ENCODE measurements around the gene WWOX.

Gene WWOX

DNA sequence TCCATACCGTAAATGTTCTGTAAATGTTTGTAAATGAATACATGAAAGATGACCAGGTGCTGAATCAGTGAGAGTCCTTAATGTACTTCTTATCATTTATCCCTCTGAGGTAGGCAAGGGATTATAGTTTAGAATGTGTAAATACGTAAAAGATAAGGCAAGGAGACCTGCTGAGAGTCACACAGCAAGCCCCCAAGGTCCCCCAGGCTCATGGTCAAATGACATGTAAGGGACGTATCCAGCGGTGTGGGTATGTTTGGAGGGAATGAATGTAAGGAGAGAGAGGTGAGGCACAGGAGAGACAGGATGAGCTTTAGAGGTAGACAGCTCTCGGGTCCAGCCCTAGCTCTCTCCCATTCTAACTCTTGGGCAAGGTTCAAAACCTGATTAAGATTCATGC lies 341.8 kb downstream of the WWOX start:
- no peak for FAIRE-seq

DNA sequence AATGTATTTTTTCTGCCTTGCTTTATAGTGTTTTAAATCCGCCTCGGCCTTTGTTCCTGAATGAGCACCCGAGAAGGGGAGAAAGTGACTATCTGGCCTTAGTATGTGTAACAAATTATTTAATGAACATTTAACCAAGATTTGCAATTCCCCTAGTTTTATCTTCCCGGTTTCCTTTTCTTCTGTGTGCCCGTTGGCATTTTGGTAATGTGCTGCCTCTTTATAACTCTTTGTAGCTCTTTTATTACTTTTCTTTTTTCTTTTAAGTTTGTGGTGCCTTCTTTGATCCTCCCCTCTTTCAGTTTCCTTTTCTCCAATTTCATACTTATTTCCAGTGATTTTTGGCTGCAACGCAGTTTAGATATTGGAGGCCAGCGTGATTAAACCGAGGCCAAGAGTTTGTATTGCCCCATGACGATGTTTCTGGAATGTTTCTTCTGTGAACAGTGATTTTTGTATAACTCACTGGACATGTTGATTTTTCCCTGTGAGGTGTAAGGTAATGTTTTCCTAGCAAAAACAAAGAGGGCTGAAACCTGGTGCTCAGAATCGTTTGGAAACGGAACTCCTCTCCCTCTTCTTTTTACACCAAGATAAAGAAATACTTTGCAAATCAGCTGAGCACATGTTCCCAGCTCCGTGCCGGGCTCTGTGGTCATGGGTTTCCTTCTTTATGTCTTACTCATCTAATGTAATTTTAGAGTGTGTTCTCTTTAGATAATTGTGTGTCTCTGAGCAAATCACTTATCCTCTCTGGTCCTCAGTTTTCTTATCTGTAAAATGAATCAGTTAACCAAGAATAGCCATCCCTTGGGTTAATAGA lies 344.3 kb downstream of the WWOX start:
- no peak for FAIRE-seq

DNA sequence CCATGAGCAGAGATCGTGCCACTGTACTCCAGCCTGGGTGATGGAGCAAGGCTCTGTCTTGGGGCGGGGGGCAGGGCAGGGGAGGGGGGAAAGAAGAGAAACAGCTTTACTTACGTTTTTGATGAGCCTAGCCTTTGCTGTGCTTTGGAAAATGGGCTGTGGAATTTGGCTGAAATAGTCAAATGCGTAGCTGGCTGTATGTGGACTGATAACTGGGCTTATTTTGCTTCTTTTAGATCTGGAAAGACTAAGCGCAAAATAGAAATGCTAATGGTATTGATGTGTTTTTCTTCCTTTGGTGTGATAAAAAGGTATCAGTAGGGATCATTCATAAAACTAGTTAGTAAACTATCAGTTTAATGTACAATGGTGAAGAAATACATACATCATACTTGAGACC lies 346.4 kb downstream of the WWOX start:
- FAIRE-seq: no peak

DNA sequence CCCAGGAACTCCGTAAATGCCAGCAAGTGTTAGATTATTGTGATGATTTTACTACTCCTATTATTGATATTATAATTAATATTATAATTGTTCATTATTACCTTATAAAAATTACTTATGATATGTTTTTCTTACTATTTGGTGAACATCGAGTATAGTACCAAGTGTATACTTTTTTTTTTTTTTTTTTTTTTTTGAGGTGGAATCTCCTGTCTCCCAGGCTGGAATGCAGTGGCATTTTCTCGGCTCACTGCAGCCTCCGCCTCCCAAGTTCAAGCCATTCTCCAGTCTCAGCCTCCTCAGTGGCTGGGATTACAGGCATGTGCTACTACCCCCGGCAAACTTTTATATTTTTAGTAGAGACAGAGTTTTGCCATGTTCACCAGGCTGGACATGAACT lies 347.0 kb downstream of the WWOX start:
- FAIRE-seq: no peak

DNA sequence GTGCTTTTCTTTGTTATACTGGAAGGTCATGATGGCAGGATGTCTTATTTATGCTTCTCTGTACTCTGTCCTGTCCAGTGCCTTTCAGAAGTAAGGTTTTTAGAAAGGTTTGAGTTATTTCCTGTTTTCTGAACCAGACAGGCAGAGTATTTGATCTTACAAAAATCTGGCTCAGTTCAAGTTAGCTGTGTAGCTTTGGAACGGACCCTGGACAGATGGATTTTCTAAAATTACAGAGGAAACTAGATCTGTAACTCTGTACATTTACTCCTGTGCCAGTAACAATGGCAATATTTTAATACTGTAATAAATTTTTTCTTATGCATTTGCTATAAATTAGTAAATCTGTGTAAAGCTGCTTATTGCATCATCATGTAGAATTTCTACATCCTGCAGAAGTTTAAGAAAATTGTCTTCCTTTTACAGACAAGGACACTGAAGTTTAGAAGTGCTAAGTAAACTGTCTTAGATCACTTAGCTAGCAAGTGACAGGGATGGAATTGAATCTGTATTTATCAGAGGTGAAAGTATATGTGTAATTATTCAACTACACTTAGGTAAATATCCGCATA lies 347.6 kb downstream of the WWOX start:
- FAIRE-seq: no peak

DNA sequence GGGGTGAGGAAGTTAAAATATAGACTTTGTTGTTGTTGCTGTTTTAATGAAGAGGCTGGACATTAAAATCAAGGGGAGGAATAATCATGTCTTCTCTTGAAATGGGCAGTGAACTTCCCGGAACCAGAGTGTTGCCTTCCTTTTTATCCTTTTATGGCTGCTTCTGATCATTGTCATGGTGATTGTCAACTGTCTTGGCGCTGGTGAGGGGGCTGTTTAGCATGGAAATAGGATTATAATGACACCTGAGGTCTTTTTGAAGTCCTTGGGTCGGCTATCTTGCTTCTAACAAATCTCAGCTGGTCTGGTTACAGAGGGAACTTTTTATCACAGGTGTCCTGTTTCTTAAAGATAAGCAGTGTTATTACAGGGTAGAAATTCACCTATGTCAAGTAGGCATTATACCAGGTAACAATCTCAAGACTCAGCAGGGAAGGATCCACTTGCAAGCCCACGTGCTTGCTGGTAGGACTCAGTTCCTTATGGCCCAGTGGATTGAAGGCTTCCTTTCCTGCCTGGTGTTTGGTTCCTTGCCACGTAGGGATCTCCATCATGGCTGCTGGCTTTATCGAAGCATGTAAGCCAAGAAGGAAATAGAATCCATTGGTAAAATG lies 349.3 kb downstream of the WWOX start:
- no peak for FAIRE-seq

DNA sequence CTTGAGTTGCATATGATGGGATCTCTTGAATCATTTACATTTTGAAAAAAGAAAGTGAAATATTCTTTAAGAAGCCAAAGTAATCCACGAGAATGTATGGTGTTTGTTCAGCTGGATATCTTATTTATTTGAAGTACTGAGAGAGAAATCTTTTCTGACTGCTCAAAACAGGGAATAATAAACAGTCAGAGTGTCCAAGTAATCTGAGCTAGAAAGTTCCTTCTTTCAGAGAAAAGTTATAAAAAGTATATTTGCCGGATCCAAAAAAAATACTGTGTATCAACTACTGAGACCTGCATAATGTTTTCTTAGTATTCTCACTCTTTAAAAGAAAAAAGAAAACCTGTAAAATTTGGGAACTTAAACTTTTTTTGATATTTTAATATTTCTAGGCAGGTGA lies 350.8 kb downstream of the WWOX start:
- no peak for FAIRE-seq

DNA sequence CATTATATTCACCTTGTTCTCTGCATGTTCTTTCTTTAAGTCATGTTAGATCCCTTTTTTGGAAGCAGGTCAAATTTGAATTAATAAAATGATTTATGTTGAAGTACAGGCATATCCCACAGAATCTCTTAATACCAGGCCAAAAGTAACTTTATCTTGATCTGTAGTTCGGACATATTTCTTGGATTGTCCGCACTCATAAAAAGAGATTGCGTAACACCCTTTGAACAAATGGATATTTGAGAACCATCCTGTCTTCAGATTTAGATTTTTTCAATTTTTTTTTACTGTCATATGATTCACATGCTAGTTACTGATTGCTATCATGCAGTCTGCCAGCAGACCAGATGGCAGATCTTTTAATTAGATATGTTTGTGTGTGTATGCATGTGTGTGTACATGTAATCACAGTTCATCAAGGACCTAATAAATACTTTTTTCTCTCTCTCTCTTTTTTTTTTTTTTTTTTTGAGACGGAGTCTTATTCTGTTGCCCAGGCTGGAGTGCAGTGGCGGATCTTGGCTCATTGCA lies 352.6 kb downstream of the WWOX start:
- no peak for FAIRE-seq

DNA sequence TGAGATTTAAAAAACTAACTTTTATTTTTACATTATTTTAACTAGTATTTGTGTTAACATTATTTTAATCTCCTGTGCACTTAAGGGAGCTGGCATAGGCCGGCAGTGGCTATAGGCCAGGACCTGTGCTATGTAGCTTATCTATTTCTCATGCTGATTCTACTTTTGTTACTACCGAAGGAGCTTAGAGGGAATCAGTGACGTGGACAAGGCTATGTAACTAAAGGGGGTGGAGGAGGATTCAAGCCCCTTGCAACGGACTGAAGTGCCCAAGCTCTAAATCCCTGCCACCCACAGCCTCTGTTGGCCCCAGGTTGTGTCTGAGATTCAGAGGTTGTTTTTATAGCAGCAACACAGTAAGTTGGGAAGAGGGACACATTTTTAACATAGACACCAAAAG lies 356.4 kb downstream of the WWOX start:
- no peak for FAIRE-seq

DNA sequence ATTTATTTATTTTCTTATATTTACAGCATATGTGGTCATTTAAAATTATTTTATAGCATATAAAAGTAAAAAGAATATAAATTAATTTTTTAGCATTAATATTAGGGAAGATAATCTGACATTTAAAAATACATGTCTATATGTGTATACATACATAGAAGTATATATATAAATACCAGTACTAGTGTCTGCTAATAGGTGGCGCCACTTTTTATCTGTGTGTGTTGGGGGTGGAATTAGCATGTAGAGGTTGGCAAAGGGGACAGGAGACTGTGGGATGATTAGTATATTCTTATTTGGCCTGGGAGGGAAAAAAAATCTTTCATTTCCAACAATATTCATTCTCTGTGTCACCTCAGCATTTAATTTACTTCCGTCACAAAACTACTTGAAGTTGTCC lies 359.1 kb downstream of the WWOX start:
- FAIRE-seq: no peak

DNA sequence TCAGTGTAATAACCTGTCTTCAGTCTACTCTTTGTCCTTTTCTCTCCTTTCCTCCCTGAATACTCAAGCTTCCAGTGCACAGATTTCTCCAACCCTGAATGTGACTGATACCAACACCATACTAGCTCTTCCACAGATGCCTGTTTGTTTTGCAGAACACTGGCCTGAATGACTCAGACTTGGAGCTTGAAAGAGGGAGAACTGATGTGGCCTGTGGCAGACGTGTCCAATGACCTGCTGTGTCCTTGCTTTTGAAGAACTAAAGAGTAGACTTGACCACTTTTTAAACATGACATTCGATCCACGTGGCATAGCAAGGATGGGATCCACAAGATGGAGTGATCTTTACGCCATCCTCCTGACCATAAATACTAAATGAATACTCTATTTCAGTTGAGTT lies 361.0 kb downstream of the WWOX start:
- FAIRE-seq: no peak

DNA sequence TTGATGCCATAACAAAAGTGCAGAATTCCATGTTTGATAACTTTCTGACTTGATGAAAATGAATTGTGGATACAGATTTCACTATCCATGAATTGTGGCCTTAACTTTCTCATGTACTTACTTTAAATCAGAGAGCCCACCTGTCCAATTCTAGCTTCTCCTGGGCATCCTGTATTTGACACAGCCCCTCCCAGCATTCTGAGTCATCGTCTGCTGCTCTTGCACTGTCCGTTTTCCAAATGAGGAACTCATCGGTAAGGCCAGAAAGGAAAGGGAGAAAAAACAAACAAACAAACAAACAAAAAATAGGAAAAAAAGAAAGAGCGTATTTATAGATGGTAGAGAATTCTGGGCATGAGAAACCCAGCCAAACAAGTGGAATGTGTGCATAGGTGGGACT lies 361.6 kb downstream of the WWOX start:
- FAIRE-seq: no peak

DNA sequence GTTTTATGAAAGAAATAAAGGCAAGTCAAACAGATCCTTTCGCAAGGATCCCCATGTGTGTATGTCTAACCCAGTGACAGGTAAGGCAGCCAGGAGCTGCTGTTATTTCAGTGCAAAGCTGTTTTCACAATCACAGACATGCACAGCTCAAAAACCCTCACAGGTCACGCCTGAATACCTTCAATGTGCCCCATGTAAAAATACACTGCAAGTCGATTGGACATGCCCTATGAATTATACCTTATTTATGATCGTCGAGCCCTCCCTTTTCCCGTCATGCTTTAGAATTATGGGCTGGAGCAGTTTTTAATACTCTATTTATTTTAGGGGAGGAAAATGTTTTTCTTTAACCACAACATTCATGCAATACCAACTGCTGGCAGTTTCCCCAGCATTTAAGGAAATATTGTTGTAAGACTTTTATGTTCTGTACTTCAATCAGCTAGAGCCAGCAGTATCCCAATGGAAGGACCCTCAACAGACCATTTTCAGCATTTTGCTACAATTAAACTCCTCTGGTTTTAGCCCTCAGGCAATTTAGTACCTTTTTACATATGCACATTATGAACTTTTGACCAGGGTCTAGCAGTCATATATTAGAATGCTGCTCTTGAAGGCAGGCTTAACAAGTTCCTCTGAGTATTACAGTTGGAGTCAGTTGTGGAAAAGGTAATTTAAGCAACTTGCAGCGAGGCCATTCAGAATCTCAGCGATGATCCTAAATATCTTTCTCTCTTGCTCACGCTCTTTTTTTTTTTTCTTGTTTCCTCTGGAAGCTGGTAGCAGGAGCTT lies 362.2 kb downstream of the WWOX start:
- FAIRE-seq: peak; percentile 23

DNA sequence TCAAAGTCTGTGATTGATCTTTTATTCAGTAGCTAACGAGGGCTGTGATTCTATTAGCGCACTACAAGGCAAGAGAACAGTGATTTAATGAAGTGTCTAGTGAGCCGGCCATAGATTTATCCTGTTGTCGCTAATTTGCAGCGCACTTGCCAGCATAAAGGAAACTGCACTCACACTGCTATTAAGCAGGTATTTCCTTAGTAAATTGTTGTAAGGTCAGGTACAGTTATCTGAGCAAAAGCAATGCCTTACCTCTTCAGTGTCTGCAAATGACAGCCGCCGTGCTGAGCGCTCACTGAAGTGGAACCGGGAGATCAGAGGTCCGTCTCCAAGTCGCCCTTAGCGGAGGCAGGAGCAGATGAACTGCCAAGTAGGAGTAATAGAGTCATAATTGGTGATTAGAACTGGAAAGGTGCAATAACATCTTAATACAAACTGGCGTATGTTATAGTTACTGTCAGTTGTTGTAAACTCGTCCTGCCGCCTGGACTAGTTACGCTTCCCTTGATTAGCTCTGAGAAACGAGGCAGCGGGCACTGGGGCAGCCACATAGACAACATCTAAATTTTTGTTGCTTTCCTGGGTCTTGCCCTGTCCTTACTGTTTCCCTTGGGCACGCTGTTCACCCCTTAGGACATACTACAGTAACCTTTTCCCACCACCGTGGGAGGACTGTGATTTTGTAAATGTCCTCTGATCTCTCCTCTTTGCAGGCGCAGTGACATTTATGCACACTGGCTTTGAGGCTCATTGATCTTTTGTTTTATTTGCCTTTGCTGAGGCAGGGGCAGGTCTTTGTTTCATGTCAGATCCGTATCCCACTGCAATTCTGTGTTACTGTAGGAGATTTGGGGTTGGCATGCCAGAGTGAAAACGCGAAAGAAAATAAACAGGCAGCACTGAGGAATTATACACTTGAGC lies 363.1 kb downstream of the WWOX start:
- FAIRE-seq: no peak

DNA sequence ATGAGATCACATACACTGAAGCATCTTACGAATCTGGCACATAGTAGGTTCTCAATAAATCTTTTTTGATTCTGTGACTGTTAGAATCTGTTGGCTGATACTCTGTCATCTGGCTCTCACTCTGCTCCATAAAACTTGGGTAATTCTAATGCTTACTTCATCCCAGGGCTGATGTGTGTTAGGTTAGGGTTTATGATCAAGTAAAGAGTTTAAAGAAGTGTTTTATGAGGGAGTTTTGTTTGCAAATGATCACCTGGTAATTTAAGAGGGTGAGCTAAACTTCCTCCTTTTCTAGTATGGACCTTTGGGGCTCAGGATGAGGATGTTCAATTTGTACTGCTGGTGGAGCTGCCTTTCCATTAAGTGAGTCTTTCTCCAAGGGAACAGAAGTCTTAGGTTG lies 364.1 kb downstream of the WWOX start:
- no peak for FAIRE-seq

DNA sequence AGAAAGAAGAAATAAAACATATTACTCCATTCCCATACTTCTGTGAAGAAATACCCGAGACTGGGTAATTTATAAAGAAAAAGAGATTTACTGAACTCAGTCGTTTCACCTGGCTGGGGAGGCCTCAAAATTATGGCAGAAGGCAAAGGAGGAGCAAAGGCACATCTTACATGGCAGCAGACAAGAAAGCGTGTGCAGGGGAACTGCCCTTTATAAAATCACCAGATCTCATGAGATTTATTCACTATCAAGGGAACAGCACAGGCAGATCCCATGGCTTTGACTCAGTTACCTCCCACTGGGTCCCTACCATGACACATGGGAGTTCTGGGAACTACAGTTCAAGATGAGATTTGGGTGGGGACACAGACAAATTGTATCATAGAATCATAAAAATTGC lies 365.4 kb downstream of the WWOX start:
- no peak for FAIRE-seq

DNA sequence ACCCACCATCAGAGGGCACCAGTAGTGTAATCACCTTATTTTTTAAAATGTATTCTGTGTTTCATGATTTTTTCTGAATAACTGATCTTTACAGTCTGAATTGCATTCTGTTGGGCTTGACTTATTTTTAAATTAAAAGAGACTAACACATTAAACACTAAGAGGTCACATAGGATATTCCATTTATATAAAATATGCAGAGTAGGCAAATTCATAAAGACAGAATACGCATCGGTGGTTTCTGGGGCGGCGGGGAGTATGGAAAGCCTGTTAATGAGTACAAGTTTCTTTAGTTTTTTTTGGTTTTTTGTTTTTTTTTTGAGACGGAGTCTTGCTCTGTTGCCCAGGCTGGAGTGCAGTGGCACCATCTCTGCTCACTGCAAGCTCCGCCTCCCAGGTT lies 366.3 kb downstream of the WWOX start:
- FAIRE-seq: no peak

DNA sequence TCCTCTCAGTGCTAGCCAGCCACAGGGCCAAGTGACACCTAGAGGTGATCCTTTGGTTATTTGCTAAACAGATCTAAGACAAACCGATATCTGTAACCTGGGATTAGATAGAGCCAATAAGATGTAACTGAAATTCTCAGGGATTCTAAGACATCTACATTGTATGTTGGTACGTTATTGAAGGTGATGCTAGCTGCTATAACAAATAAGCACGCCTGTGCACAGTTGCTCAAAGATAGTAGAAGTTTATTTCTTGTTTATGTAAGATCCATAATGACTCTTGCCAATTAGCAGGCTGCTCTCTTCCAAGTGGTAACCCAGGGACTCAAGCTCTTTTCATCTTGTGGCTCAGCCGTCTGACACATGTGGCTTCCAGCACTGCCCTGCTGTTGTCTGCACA lies 370.3 kb downstream of the WWOX start:
- FAIRE-seq: no peak

DNA sequence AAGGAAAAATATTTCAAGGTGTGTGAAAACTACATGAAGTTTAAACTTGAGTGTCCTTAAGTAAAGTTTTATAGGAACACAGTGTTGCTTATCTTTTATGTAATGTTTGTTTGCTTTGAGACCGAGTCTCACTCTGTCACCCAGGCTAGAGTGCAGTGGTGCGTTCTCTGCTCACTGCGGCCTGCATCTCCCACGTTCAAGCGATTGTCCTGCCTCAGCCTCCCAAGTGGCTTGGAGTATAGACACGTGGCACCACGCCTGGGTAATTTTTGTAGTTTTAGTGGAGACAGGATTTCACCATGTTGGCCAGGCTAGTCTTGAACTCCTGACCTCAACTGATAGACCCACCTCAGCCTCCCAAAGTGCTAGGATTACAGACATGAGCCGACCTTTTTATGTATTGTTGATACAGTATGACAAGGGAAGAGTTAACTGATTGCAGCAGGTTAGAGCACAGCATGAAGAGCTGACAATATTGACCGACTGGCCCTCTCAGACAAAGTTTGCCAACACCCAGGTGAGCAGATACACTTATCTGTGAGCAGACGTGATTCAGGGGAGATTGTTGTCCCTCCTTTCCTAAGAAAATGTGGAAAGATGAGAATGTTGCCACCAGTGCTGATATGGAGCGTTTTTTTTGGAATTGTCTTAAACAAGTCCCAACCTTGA lies 373.7 kb downstream of the WWOX start:
- no peak for FAIRE-seq

DNA sequence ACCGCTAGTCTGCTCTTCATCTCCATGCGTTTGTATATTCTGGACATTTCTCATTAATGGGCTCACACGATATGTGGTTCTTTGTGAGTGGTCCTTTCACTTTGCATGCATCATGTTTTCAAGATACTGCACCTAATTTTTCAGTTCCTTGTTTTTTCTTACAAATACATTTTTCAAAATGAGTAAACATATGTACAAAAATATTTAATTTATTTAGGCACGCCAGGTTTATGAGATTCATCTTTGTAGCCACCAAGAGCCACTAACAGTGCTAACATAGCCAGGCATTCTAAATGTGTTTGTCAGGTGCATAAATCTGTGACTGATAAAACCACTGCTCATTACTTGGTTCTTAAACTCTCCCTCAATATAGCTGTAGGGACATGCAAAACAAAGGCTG lies 375.3 kb downstream of the WWOX start:
- no peak for FAIRE-seq

DNA sequence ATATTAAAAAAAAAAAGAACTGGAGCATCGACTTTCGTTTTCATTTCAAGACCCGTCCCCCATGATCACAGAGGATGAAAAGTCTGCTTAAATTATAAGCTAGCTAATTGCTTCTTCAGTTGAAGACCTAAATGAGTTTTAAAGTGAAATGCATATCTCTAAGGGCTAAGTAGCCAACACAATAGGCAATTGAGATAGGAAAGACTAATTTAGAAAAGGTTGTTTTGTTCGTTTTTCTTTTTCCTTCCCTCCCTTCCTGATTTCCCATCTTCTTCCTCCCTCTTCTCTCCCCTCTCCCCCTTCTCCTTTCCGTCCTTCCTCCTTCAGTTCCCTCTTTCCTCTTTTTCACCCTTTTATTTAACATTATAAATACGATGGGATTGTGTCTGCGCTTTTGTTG lies 377.2 kb downstream of the WWOX start:
- FAIRE-seq: no peak
